HEK293T (cell line): ENCODE measurements around the gene CIB4.

Experiments
- CTCF ChIA-PET: fragments of 350-600 bp; formaldehyde crosslinking; extraction: SDS; loops from one replicate; lab custom pipeline; 2021; ENCODE audit warnings: antibody characterized with exemption, inconsistent platforms; lab: Yijun Ruan, JAX
- POLR2A ChIA-PET: fragments of 350-600 bp; formaldehyde crosslinking; extraction: SDS; loops from one replicate; lab custom pipeline; 2020; ENCODE audit warnings: antibody characterized with exemption, inconsistent platforms; lab: Yijun Ruan, JAX
- DNase-seq: peaks from one replicate; pipeline ENCODE4 v3.0.0; 2012; ENCODE audit warnings: mixed read lengths; ENCODE audit errors: extremely low spot score
- ARNT ChIP-seq: fragments of 450-650 bp; IDR thresholded peaks from 2 replicates; pipeline ENCODE4 v1.6.1; 2017; ENCODE audit warnings: mild to moderate bottlenecking
- BHLHE40 ChIP-seq: fragments of 450-650 bp; IDR thresholded peaks from 2 replicates; pipeline ENCODE4 v1.6.1; 2016; ENCODE audit warnings: mild to moderate bottlenecking, moderate library complexity, borderline replicate concordance
- CTBP1 ChIP-seq: fragments of 450-650 bp; IDR thresholded peaks from 2 replicates; pipeline ENCODE4 v1.6.1; 2016; ENCODE audit warnings: borderline replicate concordance
- ELF4 ChIP-seq: fragments of 450-650 bp; IDR thresholded peaks from 2 replicates; pipeline ENCODE4 v1.6.1; 2017; ENCODE audit warnings: antibody characterized with exemption
- FOXA1 ChIP-seq: fragments of 450-650 bp; IDR thresholded peaks from 2 replicates; pipeline ENCODE4 v1.6.1; 2016; ENCODE audit warnings: mild to moderate bottlenecking
- FOXK2 ChIP-seq: fragments of 450-650 bp; IDR thresholded peaks from 2 replicates; pipeline ENCODE4 v1.6.1; 2016; ENCODE audit warnings: mild to moderate bottlenecking
- FOXM1 ChIP-seq: fragments of 450-650 bp; IDR thresholded peaks from 2 replicates; pipeline ENCODE4 v1.6.1; 2017; ENCODE audit warnings: mild to moderate bottlenecking, borderline replicate concordance
- HDGF ChIP-seq: fragments of 450-650 bp; IDR thresholded peaks from 2 replicates; pipeline ENCODE4 v1.6.1; 2017; ENCODE audit warnings: antibody characterized with exemption, borderline replicate concordance
- L3MBTL2 ChIP-seq: fragments of 450-650 bp; conservative IDR thresholded peaks from 2 replicates; pipeline ENCODE4 v1.6.1; 2016; ENCODE audit warnings: mild to moderate bottlenecking
- LEF1 ChIP-seq: fragments of 450-650 bp; IDR thresholded peaks from 2 replicates; pipeline ENCODE4 v1.6.1; 2017; ENCODE audit warnings: mild to moderate bottlenecking, borderline replicate concordance
- NFRKB ChIP-seq: fragments of 450-650 bp; IDR thresholded peaks from 2 replicates; pipeline ENCODE4 v1.6.1; 2016; ENCODE audit warnings: mild to moderate bottlenecking, moderate library complexity
- SP1 ChIP-seq: fragments of 450-650 bp; IDR thresholded peaks from 2 replicates; pipeline ENCODE4 v1.6.1; 2017
- SUZ12 ChIP-seq: fragments of 450-650 bp; IDR thresholded peaks from 2 replicates; pipeline ENCODE4 v1.6.1; 2016; ENCODE audit warnings: mild to moderate bottlenecking
- TARDBP ChIP-seq: fragments of 450-650 bp; IDR thresholded peaks from 2 replicates; pipeline ENCODE4 v1.6.1; 2016
- ZNF384 ChIP-seq: fragments of 450-650 bp; IDR thresholded peaks from 2 replicates; pipeline ENCODE4 v1.6.1; 2016
- TF ChIP-seq, protein P1 (sequence below): fragments of 450-650 bp; IDR thresholded peaks from 2 replicates; pipeline ENCODE4 v1.6.1; 2016

CIB4 gene

DNA sequence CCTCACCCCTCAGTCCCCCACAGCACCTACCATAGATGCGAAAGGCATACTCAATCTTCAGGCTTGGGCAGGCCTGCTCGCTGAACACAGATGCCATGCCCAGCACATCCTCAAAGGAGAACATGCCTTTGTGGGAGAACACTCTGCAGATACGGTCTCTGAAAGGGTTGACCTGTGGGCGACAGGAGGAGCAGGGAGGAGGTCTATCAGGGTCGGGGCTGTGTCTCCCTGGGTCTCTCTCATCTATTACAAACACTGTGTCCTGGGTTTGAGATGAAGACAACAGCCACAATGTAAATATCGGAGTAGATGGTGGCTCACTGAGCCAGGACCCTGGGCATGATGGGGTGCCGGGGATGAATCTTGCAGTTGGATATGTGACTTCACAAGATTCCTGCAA, 46.0 kb downstream of the CIB4 start:
- ChIA-PET CTCF (no interaction called here), POLR2A (no interaction called here)
- TF ChIP-seq TARDBP (no peak), SUZ12 (no peak), FOXK2 (no peak), HDGF (no peak), SP1 (no peak), BHLHE40 (no peak)
- no peak for DNase-seq

- CTCF ChIA-PET: interaction anchor here (0.5 kb wide), 1 partner anchor 154 kb away, joined by 3 read pairs; no protein-coding TSS in a partner anchor
Measured at GRCh38 chr2:26591619-26592505, 49.3 kb downstream of the CIB4 start.

GRCh38 chr2:26590980-26591618, 50.1 kb downstream of the CIB4 start:
- ChIA-PET POLR2A (no interaction called here), CTCF (no interaction called here)
- TF ChIP-seq NFRKB (no peak), FOXK2 (no peak), BHLHE40 (no peak), FOXM1 (no peak), HDGF (no peak), CTBP1 (no peak), LEF1 (no peak), SUZ12 (no peak), L3MBTL2 (no peak), ELF4 (no peak), FOXA1 (no peak), SP1 (no peak), ZNF384 (no peak)
- TF ChIP-seq, protein P1, sequence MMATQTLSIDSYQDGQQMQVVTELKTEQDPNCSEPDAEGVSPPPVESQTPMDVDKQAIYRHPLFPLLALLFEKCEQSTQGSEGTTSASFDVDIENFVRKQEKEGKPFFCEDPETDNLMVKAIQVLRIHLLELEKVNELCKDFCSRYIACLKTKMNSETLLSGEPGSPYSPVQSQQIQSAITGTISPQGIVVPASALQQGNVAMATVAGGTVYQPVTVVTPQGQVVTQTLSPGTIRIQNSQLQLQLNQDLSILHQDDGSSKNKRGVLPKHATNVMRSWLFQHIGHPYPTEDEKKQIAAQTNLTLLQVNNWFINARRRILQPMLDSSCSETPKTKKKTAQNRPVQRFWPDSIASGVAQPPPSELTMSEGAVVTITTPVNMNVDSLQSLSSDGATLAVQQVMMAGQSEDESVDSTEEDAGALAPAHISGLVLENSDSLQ: no peak
- DNase-seq: no peak

More at GRCh38 chr2:26591619-26592505, 49.3 kb downstream of the CIB4 start:
- POLR2A ChIA-PET: no interaction called here
- TF ChIP-seq FOXM1: no peak
- no peak for TF ChIP-seq ZNF384
- TF ChIP-seq ELF4: no peak
- no peak for TF ChIP-seq LEF1
- TF ChIP-seq, protein P1: no peak
- TF ChIP-seq L3MBTL2: no peak
- no peak for DNase-seq

GRCh38 chr2:26590508-26590907, 50.7 kb downstream of the CIB4 start:
- no peak for TF ChIP-seq ZNF384
- no peak for TF ChIP-seq FOXA1
- TF ChIP-seq ARNT: no peak
- no peak for TF ChIP-seq CTBP1
- no peak for TF ChIP-seq L3MBTL2
- no peak for TF ChIP-seq SUZ12
- TF ChIP-seq FOXK2: no peak
- TF ChIP-seq HDGF: no peak
- TF ChIP-seq ELF4: no peak
- TF ChIP-seq, protein P1: no peak
- TF ChIP-seq FOXM1: no peak
- no peak for TF ChIP-seq NFRKB
- TF ChIP-seq LEF1: no peak
- TF ChIP-seq BHLHE40: no peak
- no peak for TF ChIP-seq TARDBP
- no peak for TF ChIP-seq SP1
- ChIA-PET POLR2A (no interaction called here), CTCF (no interaction called here)
- DNase-seq: no peak

GRCh38 chr2:26588576-26588975, 52.6 kb downstream of the CIB4 start:
- CTCF ChIA-PET: no interaction called here
- POLR2A ChIA-PET: no interaction called here
- TF ChIP-seq ELF4 (no peak), FOXA1 (no peak), SP1 (no peak), NFRKB (no peak), BHLHE40 (no peak), SUZ12 (no peak)

GRCh38 chr2:26587994-26588393, 53.2 kb downstream of the CIB4 start:
- DNase-seq: no peak
- TF ChIP-seq CTBP1 (no peak), NFRKB (no peak), FOXK2 (no peak), L3MBTL2 (no peak), FOXA1 (no peak), LEF1 (no peak), ARNT (no peak), ELF4 (no peak), SP1 (no peak), BHLHE40 (no peak), HDGF (no peak), TARDBP (no peak), SUZ12 (no peak), ZNF384 (no peak), FOXM1 (no peak)
- TF ChIP-seq, protein P1: no peak
- POLR2A ChIA-PET: no interaction called here
- CTCF ChIA-PET: no interaction called here

More at GRCh38 chr2:26588576-26588975, 52.6 kb downstream of the CIB4 start:
- no peak for DNase-seq
